SU-DHL-6 (cell line): ENCODE data around the gene FAM240A.

Experiments used
- H2AFZ ChIP-seq: fragments of 200-600 bp; sonication (generic); 2 replicates; pipeline ENCODE4 v1.6.1; 2014; ENCODE audit warnings: low read depth, mild to moderate bottlenecking, moderate library complexity, mixed read lengths, antibody characterized with exemption, low read length; ENCODE audit not compliant: severe bottlenecking
- H3F3A ChIP-seq: fragments of 200-600 bp; shearing (Covaris generic); 2 replicates; pipeline ENCODE4 v1.6.0; 2016; ENCODE audit warnings: antibody characterized with exemption, mild to moderate bottlenecking; ENCODE audit not compliant: insufficient read depth
- H3K27ac ChIP-seq: fragments of 200-600 bp; sonication (generic); 2 replicates; pipeline ENCODE4 v1.5.1; 2016; ENCODE audit warnings: low read depth, mild to moderate bottlenecking, low read length, moderate library complexity, mixed read lengths
- H3K27me3 ChIP-seq: fragments of 200-600 bp; sonication (generic), shearing (Covaris generic); 2 replicates; pipeline ENCODE4 v1.6.0; 2014; ENCODE audit warnings: mild to moderate bottlenecking, low read length
- H3K36me3 ChIP-seq: fragments of 200-600 bp; sonication (generic); 2 replicates; pipeline ENCODE4 v1.6.1; 2014; ENCODE audit warnings: mild to moderate bottlenecking, low read length, mixed read lengths
- H3K4me2 ChIP-seq: fragments of 300-600, 200-600 bp; shearing (Covaris generic), sonication (generic); 2 replicates; pipeline ENCODE4 v1.6.0; 2014; ENCODE audit warnings: low read length, low read depth, mild to moderate bottlenecking; ENCODE audit not compliant: poor library complexity, severe bottlenecking
- H3K4me3 ChIP-seq: fragments of 200-600 bp; sonication (generic); 2 replicates; pipeline ENCODE4 v1.5.1; 2014; ENCODE audit warnings: antibody characterized with exemption, low read length, mild to moderate bottlenecking, mixed read lengths; ENCODE audit not compliant: insufficient read depth, poor library complexity, severe bottlenecking
- H3K79me2 ChIP-seq: fragments of 200-600 bp; sonication (generic); 2 replicates; pipeline ENCODE4 v1.6.1; 2014; ENCODE audit warnings: mild to moderate bottlenecking, low read length, moderate library complexity; ENCODE audit not compliant: insufficient read depth
- H3K9ac ChIP-seq: fragments of 200-600 bp; sonication (generic); 2 replicates; pipeline ENCODE4 v1.7.0; 2014; ENCODE audit warnings: mild to moderate bottlenecking, low read length
- H3K9me2 ChIP-seq: fragments of 200-600 bp; sonication (generic); replicated peaks from 2 replicates; pipeline ENCODE4 v1.6.1; 2014; ENCODE audit warnings: low read length; ENCODE audit not compliant: insufficient read depth
- H3K9me3 ChIP-seq: fragments of 200-600 bp; sonication (generic); 2 replicates; pipeline ENCODE4 v1.6.1; 2014; ENCODE audit warnings: low read length, mixed read lengths; ENCODE audit not compliant: insufficient read depth
- H4K20me1 ChIP-seq: fragments of 200-600 bp; sonication (generic); 2 replicates; pipeline ENCODE4 v1.6.1; 2014; ENCODE audit warnings: low read depth, mild to moderate bottlenecking, antibody characterized with exemption, low read length, moderate library complexity, mixed read lengths
- EZH2phosphoT487 ChIP-seq: fragments of 200-600 bp; sonication (generic), shearing (Covaris generic); conservative IDR thresholded peaks from 2 replicates; pipeline ENCODE4 v1.6.1; 2018; ENCODE audit warnings: mild to moderate bottlenecking, antibody characterized with exemption, low read length, moderate library complexity, mixed read lengths
- TF ChIP-seq, protein P1 (sequence below): fragments of 200-600 bp; sonication (generic); IDR thresholded peaks from one replicate; pipeline ENCODE4 v1.5.1; 2017; ENCODE audit warnings: antibody characterized with exemption, mild to moderate bottlenecking, low read length, moderate library complexity; ENCODE audit not compliant: insufficient read depth, poor library complexity, severe bottlenecking

FAM240A gene

DNA sequence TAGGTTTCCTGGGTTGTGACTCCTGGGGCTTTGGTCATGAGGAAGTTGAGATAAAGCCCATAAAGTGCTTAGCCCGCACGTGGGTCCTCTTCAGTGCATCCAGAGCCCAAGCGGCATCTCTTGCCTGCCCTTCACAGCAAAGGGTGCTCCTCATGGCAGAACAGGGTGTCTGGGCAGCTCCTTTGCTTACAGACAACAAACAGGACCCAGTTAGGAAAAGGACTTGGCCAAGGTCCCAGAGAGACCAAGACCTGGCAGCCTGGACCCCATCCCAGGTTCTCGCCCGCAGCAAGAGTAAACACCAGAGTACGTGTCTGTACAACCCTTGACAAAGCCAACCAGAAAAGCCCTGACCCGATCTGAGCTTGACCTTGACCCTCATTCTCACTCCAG lies 54.1 kb downstream of the FAM240A start:
- Histone ChIP-seq H2AFZ (no peak overlapping the region), H3K27me3 (no peaks in the 10 kb centered on the region), H3K9me3 (no peaks in the 10 kb centered on the region), H3K36me3 (no peaks in the 10 kb centered on the region), H3F3A (no peaks in the 10 kb centered on the region), H3K27ac (no peak overlapping the region), H3K4me3 (no peak overlapping the region), H3K9ac (no peak overlapping the region), H3K79me2 (no peaks in the 10 kb centered on the region), H3K9me2 (no peaks in the 10 kb centered on the region), H4K20me1 (no peaks in the 10 kb centered on the region), H3K4me2 (no peak overlapping the region)
- TF ChIP-seq, protein P1, sequence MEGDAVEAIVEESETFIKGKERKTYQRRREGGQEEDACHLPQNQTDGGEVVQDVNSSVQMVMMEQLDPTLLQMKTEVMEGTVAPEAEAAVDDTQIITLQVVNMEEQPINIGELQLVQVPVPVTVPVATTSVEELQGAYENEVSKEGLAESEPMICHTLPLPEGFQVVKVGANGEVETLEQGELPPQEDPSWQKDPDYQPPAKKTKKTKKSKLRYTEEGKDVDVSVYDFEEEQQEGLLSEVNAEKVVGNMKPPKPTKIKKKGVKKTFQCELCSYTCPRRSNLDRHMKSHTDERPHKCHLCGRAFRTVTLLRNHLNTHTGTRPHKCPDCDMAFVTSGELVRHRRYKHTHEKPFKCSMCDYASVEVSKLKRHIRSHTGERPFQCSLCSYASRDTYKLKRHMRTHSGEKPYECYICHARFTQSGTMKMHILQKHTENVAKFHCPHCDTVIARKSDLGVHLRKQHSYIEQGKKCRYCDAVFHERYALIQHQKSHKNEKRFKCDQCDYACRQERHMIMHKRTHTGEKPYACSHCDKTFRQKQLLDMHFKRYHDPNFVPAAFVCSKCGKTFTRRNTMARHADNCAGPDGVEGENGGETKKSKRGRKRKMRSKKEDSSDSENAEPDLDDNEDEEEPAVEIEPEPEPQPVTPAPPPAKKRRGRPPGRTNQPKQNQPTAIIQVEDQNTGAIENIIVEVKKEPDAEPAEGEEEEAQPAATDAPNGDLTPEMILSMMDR = no peak
- TF ChIP-seq EZH2phosphoT487 = no peak

- H3K27ac ChIP-seq = no peak overlapping the region
- H3K79me2 ChIP-seq = no peaks in the 10 kb centered on the region
- no peak for TF ChIP-seq EZH2phosphoT487
- TF ChIP-seq, protein P1 = no peak
- H3K4me2 ChIP-seq = no peak overlapping the region
- H3K4me3 ChIP-seq = no peak overlapping the region
- H3K9me3 ChIP-seq = no peaks in the 10 kb centered on the region
- H4K20me1 ChIP-seq = no peaks in the 10 kb centered on the region
- H3K9me2 ChIP-seq = no peaks in the 10 kb centered on the region
- no peaks in the 10 kb centered on the region for H3K27me3 ChIP-seq
- no peaks in the 10 kb centered on the region for H3K36me3 ChIP-seq
- H3K9ac ChIP-seq = no peak overlapping the region
- H3F3A ChIP-seq = no peaks in the 10 kb centered on the region
- H2AFZ ChIP-seq = no peak overlapping the region
Observed at GRCh38 chr3:46667061-46667621, 54.8 kb downstream of the FAM240A start.

DNA sequence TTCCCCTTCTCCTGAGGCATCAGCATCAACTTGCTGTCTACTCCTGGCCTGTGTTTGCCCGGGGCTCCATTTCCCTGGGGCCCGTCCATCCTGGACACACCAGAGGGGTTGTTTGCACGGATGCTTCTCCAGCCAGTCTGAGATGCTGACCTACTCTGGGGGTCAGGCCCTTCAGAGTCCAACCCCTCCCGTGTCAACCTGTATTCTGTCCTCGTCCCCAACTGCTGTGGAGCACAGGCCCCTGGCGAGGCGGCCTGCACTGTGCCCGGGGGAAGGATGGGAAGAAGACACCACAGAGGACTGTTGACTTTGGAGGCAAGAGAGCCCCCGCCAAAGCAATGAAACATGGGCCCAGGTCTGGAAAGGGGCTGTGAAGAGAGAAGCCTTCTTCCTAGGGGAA lies 55.3 kb downstream of the FAM240A start:
- Histone ChIP-seq H2AFZ (no peak overlapping the region), H3F3A (no peaks in the 10 kb centered on the region), H3K9ac (no peak overlapping the region), H3K27me3 (no peaks in the 10 kb centered on the region), H4K20me1 (no peaks in the 10 kb centered on the region), H3K27ac (no peak overlapping the region), H3K36me3 (no peaks in the 10 kb centered on the region), H3K9me3 (no peaks in the 10 kb centered on the region), H3K4me2 (no peak overlapping the region), H3K79me2 (no peaks in the 10 kb centered on the region), H3K4me3 (no peak overlapping the region), H3K9me2 (no peaks in the 10 kb centered on the region)
- TF ChIP-seq, protein P1 = no peak
- TF ChIP-seq EZH2phosphoT487 = no peak
